NK-92 treated with Interleukin-12 subunit alpha and Interleukin-12 subunit beta, amount 100 ng/mL, for 24 hours (cell line): ENCODE results near the gene ABI1.
A peak's percentile ranks its signal among the peaks of the same experiment; 100 is the strongest.

Source experiments
- DNase-seq: peaks from one replicate; lab custom pipeline; 2025; lab: John Stamatoyannopoulos, UW

ABI1 gene

DNA sequence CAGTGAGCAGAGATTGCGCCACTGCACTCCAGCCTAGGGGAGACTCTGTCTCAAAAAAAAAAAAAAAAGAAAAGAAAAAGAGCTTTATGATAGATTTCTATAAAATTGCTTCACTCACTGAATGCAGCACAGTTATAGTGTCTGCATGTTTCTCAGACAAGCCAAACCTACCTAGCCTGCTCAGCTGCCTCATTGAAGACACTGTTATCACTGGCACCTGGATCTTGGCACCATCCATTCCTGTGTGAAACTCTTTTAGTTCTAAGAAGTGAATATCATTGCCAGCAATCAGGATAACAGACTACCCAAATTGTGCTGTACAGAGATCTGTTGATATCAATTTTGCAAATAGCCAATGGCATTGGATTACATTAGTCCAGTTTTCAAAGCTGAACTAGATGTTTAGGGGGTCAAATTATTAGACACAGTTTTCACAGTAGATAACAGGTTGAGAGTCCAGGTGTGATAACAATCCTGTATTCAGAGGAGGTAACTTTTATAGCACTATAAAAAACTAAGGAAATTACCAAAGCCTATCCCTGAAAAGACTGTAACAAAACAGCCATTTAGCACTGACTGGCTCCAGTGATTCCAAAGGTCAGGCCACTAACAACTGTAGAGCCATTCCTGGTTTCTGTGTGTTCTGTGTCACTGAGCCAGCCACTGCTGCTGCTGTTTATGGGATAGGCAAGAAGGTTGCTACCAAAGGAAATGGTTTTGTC is 146.2 kb downstream of the ABI1 start:
- DNase-seq, result no peak

DNA sequence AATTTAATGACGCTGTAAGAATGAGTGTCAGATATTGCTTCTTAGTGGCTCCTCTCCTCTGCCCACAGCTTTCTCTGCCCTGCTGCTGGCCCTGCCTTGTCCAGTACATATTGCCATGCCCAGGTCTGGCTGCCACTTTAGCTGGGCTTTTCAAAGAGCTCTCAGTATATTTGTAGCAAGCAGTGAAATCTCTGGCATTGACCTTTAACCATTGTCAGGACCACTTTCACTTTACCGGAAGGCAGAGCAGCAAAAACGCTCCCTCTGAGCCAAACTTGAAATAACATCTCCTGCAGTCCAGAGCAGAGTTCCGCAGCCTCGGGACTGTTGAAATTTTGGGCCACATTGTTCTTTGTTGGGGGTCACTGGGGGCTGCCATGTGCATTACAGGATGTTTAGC is 149.4 kb downstream of the ABI1 start:
- DNase-seq, result no peak

DNA sequence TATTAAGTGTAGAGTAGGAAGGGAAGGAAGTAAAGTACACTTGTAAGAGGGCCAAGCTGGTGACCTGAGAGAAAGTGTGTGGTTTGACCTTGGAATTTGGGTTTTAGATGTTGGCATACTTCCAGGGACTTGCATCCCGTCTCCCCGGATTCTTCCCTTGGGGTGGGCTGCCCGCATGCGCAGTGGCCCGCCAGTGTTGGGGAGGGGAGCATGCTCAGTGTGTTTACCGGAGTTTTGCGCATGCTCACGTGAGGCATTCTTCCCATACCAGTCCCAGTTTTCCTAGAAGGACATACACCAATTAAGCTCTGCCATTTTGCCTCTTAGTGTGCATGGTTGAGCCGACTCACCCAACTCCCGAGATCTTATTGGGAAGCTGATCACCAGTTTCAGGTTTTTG is 153.8 kb downstream of the ABI1 start:
- DNase-seq, result no peak

DNA sequence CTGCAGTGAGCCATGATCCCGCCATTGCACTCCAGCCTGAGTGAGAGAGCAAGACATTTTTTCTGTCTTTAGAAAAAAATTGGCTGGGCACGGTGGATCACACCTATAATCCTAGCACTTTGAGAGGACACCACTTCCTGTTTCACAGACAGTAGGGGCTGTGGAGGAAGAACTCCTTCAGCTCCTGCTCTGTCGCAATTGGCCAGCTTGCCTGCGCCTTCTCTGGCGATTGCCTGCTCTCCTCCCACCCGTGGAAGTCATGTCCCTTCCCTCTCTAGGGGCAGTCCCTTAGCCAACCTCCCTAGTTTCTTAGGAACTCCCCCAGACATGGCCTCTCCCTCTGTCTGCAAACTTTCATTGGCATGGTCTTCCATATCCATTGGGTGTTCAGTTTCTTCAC is 154.6 kb downstream of the ABI1 start:
- no peak for DNase-seq

DNA sequence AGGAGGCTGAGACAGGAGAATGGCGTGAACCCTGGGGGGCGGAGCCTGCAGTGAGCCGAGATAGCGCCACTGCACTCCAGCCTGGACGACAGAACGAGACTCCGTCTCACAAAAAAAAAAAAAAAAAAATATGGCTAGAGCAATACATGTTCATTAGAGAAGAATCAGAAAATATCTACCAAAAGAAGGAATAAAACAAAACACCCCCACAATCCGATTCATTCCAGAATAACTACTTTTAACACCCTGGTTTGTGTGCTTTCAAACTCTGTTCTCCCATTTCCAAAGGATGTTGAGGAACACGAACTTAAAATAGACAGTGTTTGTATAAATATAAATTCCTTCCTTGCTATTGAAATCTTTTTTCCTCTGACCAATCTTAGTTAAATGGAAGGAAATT is 156.8 kb downstream of the ABI1 start:
- no peak for DNase-seq

DNA sequence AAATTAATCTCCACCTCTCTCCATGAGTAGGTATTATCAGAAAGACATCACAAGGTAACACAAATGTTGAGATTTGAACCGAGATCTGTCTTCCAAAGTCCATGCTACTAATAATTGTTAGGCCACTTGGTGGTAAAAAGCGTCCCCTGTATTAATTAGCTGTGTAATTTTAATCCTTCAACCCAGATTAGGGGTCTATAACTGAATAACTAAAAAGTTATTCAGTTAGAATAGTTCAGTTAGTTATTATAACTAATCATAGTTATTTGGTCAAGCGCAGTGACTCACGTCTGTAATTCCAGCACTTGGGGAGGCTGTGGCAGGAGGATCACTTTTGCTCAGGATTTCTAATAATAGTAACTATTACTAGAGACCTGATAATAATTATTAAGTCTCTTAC is 157.7 kb downstream of the ABI1 start:
- no peak for DNase-seq

DNA sequence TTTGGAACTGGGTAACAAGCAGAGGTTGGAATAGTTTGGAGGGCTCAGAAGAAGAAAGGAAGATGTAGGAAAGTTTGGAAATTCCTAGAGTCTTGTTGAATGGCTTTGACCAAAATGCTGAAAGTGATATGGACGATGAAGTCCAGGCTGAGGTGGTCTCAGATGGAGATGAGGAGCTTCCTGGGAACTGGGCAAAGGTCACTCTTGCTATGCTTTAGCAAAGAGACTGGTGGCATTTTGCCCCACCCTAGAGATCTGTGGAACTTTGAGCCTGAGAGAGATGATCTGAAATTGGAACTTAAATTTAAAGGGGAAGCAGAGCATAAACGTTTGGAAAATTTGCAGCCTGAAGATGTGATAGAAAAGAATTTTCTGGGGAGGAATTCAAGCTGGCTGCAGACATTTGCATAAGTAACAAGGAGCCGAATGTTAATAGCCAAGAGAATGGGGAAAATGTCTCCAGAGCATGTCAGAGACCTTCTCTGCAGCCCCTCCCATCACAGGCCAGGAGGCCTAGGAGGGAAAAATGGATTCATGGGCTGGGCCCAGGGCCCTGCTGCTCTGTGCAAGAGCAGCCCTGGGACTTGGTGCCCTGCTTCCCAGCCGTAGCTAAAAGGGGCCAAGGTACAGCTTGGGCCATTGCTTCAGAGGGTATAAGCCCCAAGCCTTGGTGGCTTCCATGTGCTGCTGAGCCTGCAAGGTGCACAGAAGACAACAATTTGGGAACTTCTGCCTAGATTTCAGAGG is 159.7 kb downstream of the ABI1 start:
- no peak for DNase-seq

DNA sequence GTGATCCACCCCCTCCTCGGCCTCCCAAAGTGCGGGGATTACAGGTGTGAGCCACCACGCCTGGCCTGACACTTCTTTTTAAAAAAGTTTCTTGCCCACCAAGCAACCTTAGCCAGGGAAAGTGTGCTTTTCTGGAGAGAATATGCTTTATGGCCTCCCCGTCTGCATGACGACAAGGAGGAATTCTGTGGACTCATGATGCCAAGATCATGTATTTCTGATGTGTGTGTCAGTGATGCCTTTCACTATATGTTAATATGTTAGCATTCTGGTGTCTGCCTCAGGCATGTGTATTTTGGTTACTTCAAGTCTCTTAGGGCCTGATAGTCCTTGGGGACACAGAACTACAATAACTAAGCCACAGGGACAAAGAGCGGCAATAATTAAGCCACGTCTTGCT is 161.1 kb downstream of the ABI1 start:
- no peak for DNase-seq

DNA sequence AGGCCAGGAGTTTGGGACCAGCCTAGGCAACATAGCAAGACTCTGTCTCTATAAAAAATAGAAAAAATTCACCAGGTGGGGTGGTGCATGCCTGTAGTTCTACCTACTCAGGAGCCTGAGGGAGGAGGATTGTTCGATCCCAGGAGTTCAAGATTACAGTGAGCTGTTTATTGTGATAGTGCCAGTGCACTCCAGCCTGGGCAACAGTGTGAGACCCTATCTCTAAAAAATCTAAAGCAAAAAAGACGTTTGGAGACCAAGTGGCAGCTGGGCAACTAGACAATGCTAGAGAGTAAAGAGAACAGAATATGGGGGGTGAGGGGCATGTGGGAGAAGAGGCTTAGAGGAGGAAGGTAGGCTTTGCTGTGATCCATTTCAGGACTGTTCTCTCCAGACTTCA is 161.8 kb downstream of the ABI1 start:
- no peak for DNase-seq

DNA sequence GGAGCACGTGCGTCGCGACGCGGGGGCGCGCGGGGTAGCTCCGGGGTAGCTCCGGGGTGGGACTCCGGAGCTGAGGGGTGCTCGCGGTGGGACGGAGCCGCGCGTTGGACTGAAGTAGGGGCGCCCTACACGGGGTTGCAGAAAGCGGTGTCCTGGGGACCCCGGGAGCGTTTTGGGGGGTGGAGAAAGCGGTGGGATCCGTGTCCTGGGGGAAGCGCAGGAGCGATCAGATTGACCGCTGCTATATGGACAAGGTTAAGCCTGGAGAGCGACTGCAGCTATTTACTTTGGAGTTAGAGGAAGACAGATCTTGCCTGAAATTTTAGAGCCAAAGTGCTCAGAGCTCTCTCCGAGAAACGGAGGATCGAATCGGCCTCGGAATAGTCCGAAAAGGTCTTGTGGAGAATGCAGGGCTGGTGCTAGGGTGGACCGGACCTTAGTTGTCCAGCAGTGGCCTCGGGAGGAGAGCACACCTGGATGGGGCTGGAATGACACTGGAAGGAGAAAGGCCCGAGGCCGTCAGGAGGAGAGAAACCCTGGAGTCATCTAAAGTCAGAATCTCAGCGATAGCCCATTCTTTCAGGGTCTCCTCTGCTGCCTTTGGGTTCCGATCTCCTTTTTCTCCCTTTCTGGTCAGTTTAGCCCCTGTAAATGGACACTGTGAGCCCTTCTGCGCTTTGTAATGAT is 162.7 kb downstream of the ABI1 start:
- DNase-seq, result no peak

DNA sequence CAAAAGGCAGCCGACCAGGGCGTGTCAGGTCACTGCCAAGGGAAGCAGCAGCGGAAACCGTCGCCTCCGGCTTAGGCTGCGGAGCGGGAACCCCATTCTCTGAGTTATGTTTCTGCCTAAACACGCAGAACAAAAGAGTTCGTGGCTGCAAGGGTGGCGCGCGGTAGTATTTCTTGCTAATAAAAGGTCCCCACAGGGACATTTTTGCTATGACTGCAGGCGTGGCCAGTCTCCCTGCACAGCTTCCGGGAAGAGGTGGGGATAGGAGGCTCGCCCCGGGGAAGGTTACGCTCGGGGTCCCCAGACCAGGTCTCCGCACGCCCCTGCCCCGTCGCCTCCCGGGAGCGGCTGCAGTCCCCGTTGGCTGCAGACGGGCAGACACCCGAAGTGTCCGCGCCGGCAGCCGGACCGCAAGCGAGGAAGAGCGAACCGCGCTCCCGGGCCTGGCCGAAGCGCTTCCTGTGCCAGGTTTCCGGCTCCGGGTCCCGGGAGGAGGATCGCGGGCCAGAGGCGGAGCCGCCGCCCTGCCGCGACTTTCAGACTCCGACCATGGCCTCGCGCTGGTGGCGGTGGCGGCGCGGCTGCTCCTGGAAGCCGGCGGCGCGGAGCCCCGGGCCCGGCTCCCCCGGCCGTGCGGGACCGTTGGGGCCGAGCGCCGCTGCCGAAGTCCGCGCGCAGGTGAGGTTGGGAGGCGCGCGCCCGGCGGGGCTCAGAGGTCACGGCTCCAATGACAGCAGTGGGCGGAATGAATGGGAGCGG is 163.4 kb downstream of the ABI1 start, which contains the start of gene PDSS1:
Gene PDSS1, plus strand, starts transcription at position 539 of the 759 bp plus-strand sequence. Its CDS starts 11 bp downstream, at position 550.
- peak; percentile 50 for DNase-seq

DNA sequence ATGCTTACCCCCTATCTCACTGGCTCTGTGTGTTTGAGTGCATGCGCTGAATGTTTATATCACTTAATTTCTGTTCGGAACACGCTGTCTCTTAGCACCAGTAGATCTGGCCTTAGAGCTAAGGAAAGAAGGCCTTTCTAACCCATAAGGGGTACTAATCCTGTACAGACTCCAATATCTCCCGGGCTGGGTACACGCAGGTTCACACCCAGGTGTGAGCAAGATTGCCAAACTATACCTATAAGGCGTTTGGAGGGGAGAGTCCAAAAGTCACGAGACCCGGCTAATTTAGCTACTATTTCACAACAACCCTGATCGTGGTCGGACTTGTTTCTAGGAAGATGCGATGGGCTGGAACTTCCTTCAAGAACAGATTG is 164.0 kb downstream of the ABI1 start:
- DNase-seq, result no peak
